HepG2 (cell line): ENCODE data around the gene FIZ1. TPM values are rescaled to one million over a fixed set of nuclear protein-coding genes. Genes with fewer than 3 reads are reported as not detected.

ENCODE experiments used
- ATAC-seq: fragments of 200-7000 bp; cut with Tn5 transposase; 3 replicates; pipeline ENCODE4 v1.9.1; 2020; ENCODE audit warnings: mild to moderate bottlenecking, moderate library complexity
- BruUV-seq: library from RNA; stranded (reverse); fragments of 400-500 nt; replicated peaks from 2 replicates; lab custom pipeline; 2021; lab: Mats Ljungman, UMichigan
- CTCF ChIA-PET: fragments of 300-600 bp; formaldehyde crosslinking; extraction: SDS; loops from one replicate; lab custom pipeline; 2021; ENCODE audit warnings: low total read pairs, inconsistent platforms, low intra/inter-chr PET ratio; lab: Yijun Ruan, JAX
- POLR2A ChIA-PET: fragments of 350-600 bp; sonication (Branson Sonifier 250); formaldehyde crosslinking; loops from one replicate; lab custom pipeline; 2020; ENCODE audit warnings: antibody characterized with exemption, inconsistent platforms; lab: Yijun Ruan, JAX
- DNase-seq: peaks from one replicate; pipeline ENCODE4 v3.0.0-alpha.2; 2015; ENCODE audit warnings: low spot score
- FAIRE-seq: peaks from 3 replicates; lab custom pipeline; 2011; peaks lifted over from hg19 to GRCh38; lab: Jason Lieb, UNC
- H2AFZ ChIP-seq: one replicate; pipeline ENCODE4 v1.6.1; 2011; ENCODE audit warnings: low read length, inconsistent platforms
- H3K27ac ChIP-seq: fragments of 300-600 bp; 3 replicates; pipeline ENCODE4 v1.8.0; 2011; ENCODE audit warnings: mixed run types, mild to moderate bottlenecking, mixed read lengths, low read length, inconsistent platforms; ENCODE audit not compliant: insufficient read depth; ENCODE audit errors: extremely low read length
- H3K27me3 ChIP-seq, 2 experiments: fragments of 200-600 bp in 1 of 2; 2 replicates in 1 of 2; 3 replicates in 1 of 2; pipeline versions ENCODE4 v1.6.0 to v1.8.0; 2011; ENCODE audit warnings: low read length in 2 of 2, mild to moderate bottlenecking in 2 of 2, moderate library complexity in 2 of 2, inconsistent platforms in 1 of 2; ENCODE audit not compliant: insufficient read depth in 2 of 2, control insufficient read depth in 1 of 2
- H3K36me3 ChIP-seq, 2 experiments: fragments of 200-600 bp in 1 of 2; replicated peaks in 1 of 2; 2 replicates in 1 of 2; 3 replicates in 1 of 2; pipeline versions ENCODE4 v1.5.1 to v1.8.0; 2011; ENCODE audit warnings: low read length in 2 of 2, inconsistent platforms in 1 of 2; ENCODE audit not compliant: insufficient read depth in 2 of 2, control insufficient read depth in 1 of 2
- H3K4me1 ChIP-seq: 2 replicates; pipeline ENCODE4 v1.5.1; 2012; ENCODE audit warnings: low read length, inconsistent platforms; ENCODE audit not compliant: insufficient read depth
- H3K4me2 ChIP-seq: 2 replicates; pipeline ENCODE4 v1.6.0; 2011; ENCODE audit warnings: low read depth, low read length, inconsistent platforms
- H3K4me3 ChIP-seq, 3 experiments: fragments of 200-600 bp in 1 of 3; sonication (generic), shearing (Covaris generic) in 1 of 3; replicated peaks in 1 of 3; 2 replicates each; pipeline ENCODE4 v1.5.1; 2011 to 2016; ENCODE audit warnings: low read length in 3 of 3, inconsistent platforms in 2 of 3, low read depth in 2 of 3, mild to moderate bottlenecking in 2 of 3, control low read depth in 1 of 3, mixed read lengths in 1 of 3; ENCODE audit not compliant: insufficient read depth in 1 of 3
- H3K79me2 ChIP-seq: one replicate; pipeline ENCODE4 v1.6.1; 2011; ENCODE audit warnings: low read length, inconsistent platforms; ENCODE audit not compliant: insufficient read depth
- H3K9ac ChIP-seq: 2 replicates; pipeline ENCODE4 v1.6.0; 2011; ENCODE audit warnings: mild to moderate bottlenecking, low read depth, low read length, inconsistent platforms; ENCODE audit not compliant: insufficient read depth
- H3K9me3 ChIP-seq: 2 replicates; pipeline ENCODE4 v1.5.1; 2012; ENCODE audit warnings: mild to moderate bottlenecking, low read length
- H4K20me1 ChIP-seq: 2 replicates; pipeline ENCODE4 v1.6.0; 2011; ENCODE audit warnings: inconsistent platforms, mild to moderate bottlenecking, low read length, moderate library complexity; ENCODE audit not compliant: insufficient read depth
- ARHGAP35 ChIP-seq: sonication (generic); formaldehyde crosslinking; IDR thresholded peaks from 2 replicates; pipeline ENCODE4 v1.9.0; 2022; ENCODE audit warnings: mild to moderate bottlenecking, inconsistent platforms, moderate library complexity, missing genetic modification reagents, borderline replicate concordance
- CAMTA2 ChIP-seq: sonication (generic); formaldehyde crosslinking; IDR thresholded peaks from 2 replicates; pipeline ENCODE4 v1.4.0; 2020; ENCODE audit warnings: mild to moderate bottlenecking, missing genetic modification reagents, borderline replicate concordance
- GPN1 ChIP-seq: sonication (generic); formaldehyde crosslinking; IDR thresholded peaks from 2 replicates; pipeline ENCODE4 v1.5.1; 2020; ENCODE audit warnings: missing genetic modification reagents, borderline replicate concordance
- JUNB ChIP-seq: sonication (generic); formaldehyde crosslinking; IDR thresholded peaks from 2 replicates; pipeline ENCODE4 v1.8.0; 2022; ENCODE audit warnings: missing genetic modification reagents, mild to moderate bottlenecking, borderline replicate concordance
- PHB2 ChIP-seq: fragments of 450-650 bp; IDR thresholded peaks from 2 replicates; pipeline ENCODE4 v1.6.1; 2018; ENCODE audit not compliant: partially characterized antibody
- SALL1 ChIP-seq: sonication (generic); formaldehyde crosslinking; IDR thresholded peaks from 2 replicates; pipeline ENCODE4 v1.8.0; 2022; ENCODE audit warnings: mild to moderate bottlenecking, missing genetic modification reagents
- SOX13 ChIP-seq, 3 experiments: fragments of 450-650 bp in 1 of 3; sonication (generic) in 1 of 3; formaldehyde crosslinking in 1 of 3; IDR thresholded peaks in 2 of 3; conservative IDR thresholded peaks in 1 of 3; 2 replicates each; pipeline versions ENCODE4 v1.5.0 to v1.6.1; 2016 to 2020; ENCODE audit warnings: antibody characterized with exemption in 1 of 3, mild to moderate bottlenecking in 1 of 3, missing compliant biosample characterization in 1 of 3, missing genetic modification reagents in 1 of 3, moderate library complexity in 1 of 3
- XRCC5 ChIP-seq: fragments of 200-400 bp; formaldehyde crosslinking; optimal IDR thresholded peaks from 2 replicates; pipeline ENCODE3; 2017; ENCODE audit warnings: mild to moderate bottlenecking, low read length
- ZC3H13 ChIP-seq: sonication (generic); formaldehyde crosslinking; IDR thresholded peaks from 2 replicates; pipeline ENCODE4 v1.8.1; 2023; ENCODE audit warnings: mild to moderate bottlenecking, missing genetic modification reagents, moderate library complexity
- ZKSCAN5 ChIP-seq: sonication (generic); formaldehyde crosslinking; IDR thresholded peaks from 2 replicates; pipeline ENCODE4 v1.5.1; 2020; ENCODE audit warnings: mild to moderate bottlenecking, missing genetic modification reagents
- ZNF501 ChIP-seq: sonication (generic); formaldehyde crosslinking; IDR thresholded peaks from 2 replicates; pipeline ENCODE4 v1.5.1; 2020; ENCODE audit warnings: mild to moderate bottlenecking, moderate library complexity, missing genetic modification reagents
- WGBS: methylation state at CpG from one replicate; pipeline ENCODE4 v1.1.6; 2017; ENCODE audit warnings: low lambda C conversion rate; 5-methylcytosine and 5-hydroxymethylcytosine counted together
- in situ Hi-C: cut with HindIII; loops from 2 replicates; pipeline ENCODE4 v1.10.0; 2017; ENCODE audit warnings: low pct_unique_long_range_greater_than_20kb; ENCODE audit not compliant: extremely low pct_ligation_motif_present
- intact Hi-C: fragments of 100-400 bp; cut with micrococcal nuclease; formaldehyde crosslinking; loops from one replicate; pipeline ENCODE4 v1.10.0; 2022; ENCODE audit not compliant: unreplicated experiment
- polyA plus RNA-seq, 8 experiments: library from polyadenylated mRNA; depleted of rRNA in 3 of 8; stranded (reverse) in 7 of 8; unstranded in 1 of 8; fragments of >200 nt; fragmentation: Illumina TruSeq in 4 of 8; extraction: Trizol in 4 of 8; gene quantifications; 2 replicates each; pipeline versions ENCODE4 v1.2.1 to v1.2.3, GENCODE V29; 2011 to 2016; ENCODE audit warnings: low read depth in 4 of 8, missing spikeins in 1 of 8, mixed read lengths in 1 of 8; ENCODE audit not compliant: insufficient read depth in 1 of 8
- total RNA-seq, 5 experiments: library from RNA; depleted of rRNA; stranded (reverse); fragments of >200 nt; fragmentation: Illumina TruSeq; extraction: Trizol; gene quantifications; 2 replicates each; pipeline ENCODE4 v1.2.3, GENCODE V29; 2016; ENCODE audit warnings: low read depth in 1 of 5
- TF ChIP-seq, protein P1 (sequence below), 2 experiments: fragments of 450-650 bp in 1 of 2; sonication (generic) in 1 of 2; formaldehyde crosslinking in 1 of 2; IDR thresholded peaks; 2 replicates each; pipeline versions ENCODE4 v1.6.1 to v1.8.0; 2016 to 2022; ENCODE audit warnings: antibody characterized with exemption in 1 of 2, mild to moderate bottlenecking in 1 of 2, missing genetic modification reagents in 1 of 2
- TF ChIP-seq, protein P2 (sequence below), 2 experiments: fragments of 450-650 bp in 1 of 2; sonication (generic) in 1 of 2; formaldehyde crosslinking; IDR thresholded peaks; 2 replicates each; pipeline versions ENCODE4 v1.5.0 to v1.8.0; 2020 to 2022; ENCODE audit warnings: mild to moderate bottlenecking in 1 of 2, missing genetic modification reagents in 1 of 2

FIZ1 gene
- total and polyA plus RNA-seq, 2 of the 13 experiments (the other 11 are each of a cell fraction or from before 2014, with no cell fraction given), result 3.6 to 5.9 TPM

DNA sequence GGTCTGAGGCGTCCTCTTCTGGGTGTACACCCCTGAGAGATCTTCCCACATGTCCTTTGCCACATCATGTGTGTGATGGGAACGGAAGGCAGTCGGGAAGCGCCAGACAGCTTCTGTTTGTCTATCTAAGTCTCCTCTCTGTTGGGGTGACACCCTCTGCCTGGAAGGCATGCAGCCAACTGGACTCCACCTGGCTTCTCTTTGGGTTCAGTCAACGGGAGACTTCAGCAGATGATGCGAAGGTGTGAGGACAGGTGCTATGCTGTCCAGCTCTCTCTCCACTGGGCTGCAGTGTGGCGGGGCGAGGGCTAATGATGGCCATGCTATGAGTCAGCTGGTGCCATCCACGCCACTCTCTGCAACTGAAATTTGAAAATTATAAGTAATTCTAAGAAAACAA is 39.6 kb downstream of the FIZ1 start:
- Histone ChIP-seq H4K20me1 (no peaks in the 10 kb centered on the region), H3K27me3 (peaks cover 0 to 5% of the 10 kb centered on the region in 2 experiments; a peak in 2 of 5 replicates), H3K36me3 (no peaks in the 10 kb centered on the region), H3K4me2 (no peak overlapping the region), H2AFZ (no peak overlapping the region), H3K9ac (no peak overlapping the region), H3K79me2 (no peaks in the 10 kb centered on the region), H3K9me3 (no peaks in the 10 kb centered on the region), H3K4me3 (no peak overlapping the region), H3K4me1 (peaks cover 45% of the 10 kb centered on the region), H3K27ac (no peak overlapping the region)
- no peak for ATAC-seq
- BruUV-seq, result no TSS peak
- intact Hi-C loops, result loop anchor here (10.0 kb wide), 1 partner anchor 45 kb away; the partner anchor contains the start of genes ZNF524 and ZNF865
- DNase-seq, result no peak
- ChIA-PET CTCF (no interaction called here), POLR2A (no interaction called here)
- in situ Hi-C loops, result no loop called here
- WGBS, result 63% methylated on average over 9 of the region's 9 CpGs
- FAIRE-seq, result no peak
- TF ChIP-seq SOX13 (IDR thresholded peaks at IDR 0.05) (no peak), SOX13 (CRISPR knock-in tag; conservative IDR thresholded peaks at IDR 0.05 in 1 of 2, IDR thresholded peaks at IDR 0.05 in 1 of 2) (no peak), XRCC5 (no peak), SALL1 (CRISPR knock-in tag) (no peak), PHB2 (no peak), GPN1 (CRISPR knock-in tag) (no peak), ARHGAP35 (CRISPR knock-in tag) (no peak), ZNF501 (CRISPR knock-in tag) (no peak), ZC3H13 (CRISPR knock-in tag) (no peak), CAMTA2 (no peak), JUNB (no peak), ZKSCAN5 (CRISPR knock-in tag) (no peak)
- TF ChIP-seq, protein P1, sequence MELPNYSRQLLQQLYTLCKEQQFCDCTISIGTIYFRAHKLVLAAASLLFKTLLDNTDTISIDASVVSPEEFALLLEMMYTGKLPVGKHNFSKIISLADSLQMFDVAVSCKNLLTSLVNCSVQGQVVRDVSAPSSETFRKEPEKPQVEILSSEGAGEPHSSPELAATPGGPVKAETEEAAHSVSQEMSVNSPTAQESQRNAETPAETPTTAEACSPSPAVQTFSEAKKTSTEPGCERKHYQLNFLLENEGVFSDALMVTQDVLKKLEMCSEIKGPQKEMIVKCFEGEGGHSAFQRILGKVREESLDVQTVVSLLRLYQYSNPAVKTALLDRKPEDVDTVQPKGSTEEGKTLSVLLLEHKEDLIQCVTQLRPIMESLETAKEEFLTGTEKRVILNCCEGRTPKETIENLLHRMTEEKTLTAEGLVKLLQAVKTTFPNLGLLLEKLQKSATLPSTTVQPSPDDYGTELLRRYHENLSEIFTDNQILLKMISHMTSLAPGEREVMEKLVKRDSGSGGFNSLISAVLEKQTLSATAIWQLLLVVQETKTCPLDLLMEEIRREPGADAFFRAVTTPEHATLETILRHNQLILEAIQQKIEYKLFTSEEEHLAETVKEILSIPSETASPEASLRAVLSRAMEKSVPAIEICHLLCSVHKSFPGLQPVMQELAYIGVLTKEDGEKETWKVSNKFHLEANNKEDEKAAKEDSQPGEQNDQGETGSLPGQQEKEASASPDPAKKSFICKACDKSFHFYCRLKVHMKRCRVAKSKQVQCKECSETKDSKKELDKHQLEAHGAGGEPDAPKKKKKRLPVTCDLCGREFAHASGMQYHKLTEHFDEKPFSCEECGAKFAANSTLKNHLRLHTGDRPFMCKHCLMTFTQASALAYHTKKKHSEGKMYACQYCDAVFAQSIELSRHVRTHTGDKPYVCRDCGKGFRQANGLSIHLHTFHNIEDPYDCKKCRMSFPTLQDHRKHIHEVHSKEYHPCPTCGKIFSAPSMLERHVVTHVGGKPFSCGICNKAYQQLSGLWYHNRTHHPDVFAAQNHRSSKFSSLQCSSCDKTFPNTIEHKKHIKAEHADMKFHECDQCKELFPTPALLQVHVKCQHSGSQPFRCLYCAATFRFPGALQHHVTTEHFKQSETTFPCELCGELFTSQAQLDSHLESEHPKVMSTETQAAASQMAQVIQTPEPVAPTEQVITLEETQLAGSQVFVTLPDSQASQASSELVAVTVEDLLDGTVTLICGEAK (IDR thresholded peaks at IDR 0.05), result no peak
- TF ChIP-seq, protein P1 (CRISPR knock-in tag; IDR thresholded peaks at IDR 0.05), result no peak
- TF ChIP-seq, protein P2, sequence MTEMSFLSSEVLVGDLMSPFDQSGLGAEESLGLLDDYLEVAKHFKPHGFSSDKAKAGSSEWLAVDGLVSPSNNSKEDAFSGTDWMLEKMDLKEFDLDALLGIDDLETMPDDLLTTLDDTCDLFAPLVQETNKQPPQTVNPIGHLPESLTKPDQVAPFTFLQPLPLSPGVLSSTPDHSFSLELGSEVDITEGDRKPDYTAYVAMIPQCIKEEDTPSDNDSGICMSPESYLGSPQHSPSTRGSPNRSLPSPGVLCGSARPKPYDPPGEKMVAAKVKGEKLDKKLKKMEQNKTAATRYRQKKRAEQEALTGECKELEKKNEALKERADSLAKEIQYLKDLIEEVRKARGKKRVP (CRISPR knock-in tag; IDR thresholded peaks at IDR 0.05), result no peak
